HL-60 (cell line): ENCODE data around the gene ELAC2.

ENCODE experiments used
- POLR2AphosphoS5 ChIP-seq: IDR thresholded peaks from 2 replicates; pipeline ENCODE4 v1.6.1; 2012; ENCODE audit warnings: low read depth
- TF ChIP-seq, protein P1 (sequence below): IDR thresholded peaks from one replicate; pipeline ENCODE4 v1.5.1; 2011; ENCODE audit warnings: low read length, control low read depth, inconsistent platforms; ENCODE audit not compliant: insufficient read depth

DNA sequence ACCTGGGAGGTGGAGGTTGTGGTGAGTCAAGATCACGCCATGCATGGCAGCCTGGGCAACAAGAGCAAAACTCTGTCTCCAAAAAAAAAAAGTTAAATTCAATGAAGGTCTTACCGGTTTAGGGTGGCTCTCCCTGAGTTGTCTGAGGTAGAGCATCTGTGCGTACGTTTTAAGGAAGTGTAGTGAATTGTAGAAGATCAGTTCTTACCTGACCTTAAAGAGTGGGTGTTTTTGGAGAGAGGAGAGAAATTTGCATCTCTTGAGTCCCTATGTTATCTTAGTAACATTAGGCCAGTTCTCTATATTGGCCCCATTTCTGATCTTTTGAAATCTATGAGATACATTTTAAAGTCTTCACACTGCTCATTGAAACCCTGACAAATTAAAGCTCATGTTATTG, 56.2 kb downstream of the ELAC2 start:
- TF ChIP-seq, protein P1, sequence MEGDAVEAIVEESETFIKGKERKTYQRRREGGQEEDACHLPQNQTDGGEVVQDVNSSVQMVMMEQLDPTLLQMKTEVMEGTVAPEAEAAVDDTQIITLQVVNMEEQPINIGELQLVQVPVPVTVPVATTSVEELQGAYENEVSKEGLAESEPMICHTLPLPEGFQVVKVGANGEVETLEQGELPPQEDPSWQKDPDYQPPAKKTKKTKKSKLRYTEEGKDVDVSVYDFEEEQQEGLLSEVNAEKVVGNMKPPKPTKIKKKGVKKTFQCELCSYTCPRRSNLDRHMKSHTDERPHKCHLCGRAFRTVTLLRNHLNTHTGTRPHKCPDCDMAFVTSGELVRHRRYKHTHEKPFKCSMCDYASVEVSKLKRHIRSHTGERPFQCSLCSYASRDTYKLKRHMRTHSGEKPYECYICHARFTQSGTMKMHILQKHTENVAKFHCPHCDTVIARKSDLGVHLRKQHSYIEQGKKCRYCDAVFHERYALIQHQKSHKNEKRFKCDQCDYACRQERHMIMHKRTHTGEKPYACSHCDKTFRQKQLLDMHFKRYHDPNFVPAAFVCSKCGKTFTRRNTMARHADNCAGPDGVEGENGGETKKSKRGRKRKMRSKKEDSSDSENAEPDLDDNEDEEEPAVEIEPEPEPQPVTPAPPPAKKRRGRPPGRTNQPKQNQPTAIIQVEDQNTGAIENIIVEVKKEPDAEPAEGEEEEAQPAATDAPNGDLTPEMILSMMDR: no peak
- TF ChIP-seq POLR2AphosphoS5: no peak
